Thymus (tissue), 11 donors: ENCODE results near the gene IL34. TPM values are rescaled to one million over a fixed set of nuclear protein-coding genes. Genes with fewer than 3 reads are reported as not detected.

ENCODE experiments used
- DNase-seq, 9 donors: peaks; one replicate each; pipeline ENCODE4 v3.0.0-alpha.2; 2013; ENCODE audit warnings: low spot score in 9 of 9, low read depth in 6 of 9, missing footprints in 1 of 9
- H3K27ac ChIP-seq, 2 donors: one replicate each; pipeline ENCODE4 v1.5.1; 2013; ENCODE audit warnings: control low read depth in 1 of 2, low read depth in 1 of 2, low read length in 1 of 2, mild to moderate bottlenecking in 1 of 2, moderate library complexity in 1 of 2
- H3K27me3 ChIP-seq, 2 donors: one replicate each; pipeline ENCODE4 v1.5.1; 2013; ENCODE audit warnings: low read length in 1 of 2; ENCODE audit not compliant: control insufficient read depth in 2 of 2, insufficient read depth in 1 of 2
- H3K36me3 ChIP-seq, 2 donors: one replicate each; pipeline ENCODE4 v1.5.1; 2013; ENCODE audit warnings: low read length in 1 of 2, mild to moderate bottlenecking in 1 of 2, moderate library complexity in 1 of 2; ENCODE audit not compliant: control insufficient read depth in 2 of 2, insufficient read depth in 2 of 2
- H3K4me1 ChIP-seq, 2 donors: one replicate each; pipeline ENCODE4 v1.5.1; 2013; ENCODE audit warnings: low read length in 2 of 2; ENCODE audit not compliant: control insufficient read depth in 2 of 2, insufficient read depth in 2 of 2
- H3K4me3 ChIP-seq, 2 donors: one replicate each; pipeline ENCODE4 v1.5.1; 2013; ENCODE audit warnings: low read length in 2 of 2, control low read depth in 1 of 2, mild to moderate bottlenecking in 1 of 2
- H3K9me3 ChIP-seq, 2 donors: one replicate each; pipeline ENCODE4 v1.5.1; 2013; ENCODE audit warnings: low read length in 1 of 2, mild to moderate bottlenecking in 1 of 2; ENCODE audit not compliant: control insufficient read depth in 2 of 2, insufficient read depth in 1 of 2
- WGBS: extraction: QIAGEN DNeasy Blood & Tissue Kit; methylation state at CpG from one replicate; pipeline ENCODE4 v1.1.7; 2013; 5-methylcytosine and 5-hydroxymethylcytosine counted together
- polyA plus RNA-seq: library from polyadenylated mRNA; stranded (reverse); fragments of 200-250 nt; gene quantifications from one replicate; pipeline ENCODE4 v1.2.3, GENCODE V29; 2013
- total RNA-seq: library from RNA; stranded (reverse); fragments of 120-200 nt; gene quantifications from one replicate; pipeline ENCODE4 v1.2.4, GENCODE V29; 2013
- donor health status: healthy.

The IL34 gene
- total and polyA plus RNA-seq, 2 donors = 4.7 to 10.1 TPM

DNA sequence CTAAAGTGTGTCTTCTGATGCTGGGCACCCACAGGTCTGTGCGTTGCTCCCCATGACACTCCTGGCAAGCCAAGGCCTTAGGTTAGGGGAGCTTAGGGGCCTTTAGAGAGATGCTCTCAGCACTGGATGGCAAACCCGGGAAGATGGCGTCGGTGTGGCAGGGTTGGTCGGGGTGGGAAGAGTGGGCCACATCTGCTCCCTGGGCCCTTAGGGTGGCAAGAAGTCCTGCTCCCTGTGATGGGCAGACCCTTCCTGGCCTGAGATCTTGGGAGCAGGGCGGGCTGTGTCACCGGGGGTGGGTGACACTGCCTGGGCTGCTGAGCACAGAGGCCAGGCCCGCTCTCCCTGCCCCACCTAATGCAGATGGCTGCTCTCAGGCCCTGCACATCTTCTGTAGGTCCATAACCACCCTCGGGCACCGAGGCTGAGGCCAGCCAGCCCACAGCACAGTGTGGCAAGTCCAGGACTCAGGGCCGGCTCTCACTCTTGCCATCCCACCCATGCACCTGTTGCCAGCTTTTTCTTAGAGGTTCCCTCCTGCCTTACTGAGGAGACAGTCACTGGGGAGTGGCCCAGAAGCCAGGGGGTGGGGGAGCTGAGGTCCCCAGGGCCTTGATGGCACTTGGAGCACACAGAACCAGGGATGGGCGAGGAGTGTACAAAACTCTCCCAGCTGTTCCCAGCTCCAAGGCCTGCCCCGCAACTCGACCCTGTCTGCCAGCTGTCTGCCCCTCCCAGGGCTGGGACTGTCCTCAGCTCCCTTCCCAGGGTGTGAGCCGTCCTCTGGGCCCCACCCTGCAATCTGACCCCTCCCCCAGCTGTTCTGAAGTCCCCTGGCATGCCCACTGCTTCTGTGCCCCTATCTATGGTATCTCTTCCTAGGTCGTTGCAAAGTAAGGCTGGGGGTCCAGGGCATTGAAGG is 43.9 kb downstream of the IL34 start:
- peak in 1 of 9 donors; percentile 33 for DNase-seq
- H3K27me3 ChIP-seq = no peaks in the 10 kb centered on the region
- H3K9me3 ChIP-seq = peaks cover 0 to 12% of the 10 kb centered on the region in 2 donors
- H3K4me3 ChIP-seq = no peak overlapping the region
- H3K27ac ChIP-seq = peak overlapping the region; percentile 47 to 80
- WGBS = 93% methylated on average over 16 of the region's 16 CpGs
- H3K4me1 ChIP-seq = peaks cover 85 to 92% of the 10 kb centered on the region in 2 donors
- H3K36me3 ChIP-seq = peaks cover 3 to 12% of the 10 kb centered on the region in 2 donors

DNA sequence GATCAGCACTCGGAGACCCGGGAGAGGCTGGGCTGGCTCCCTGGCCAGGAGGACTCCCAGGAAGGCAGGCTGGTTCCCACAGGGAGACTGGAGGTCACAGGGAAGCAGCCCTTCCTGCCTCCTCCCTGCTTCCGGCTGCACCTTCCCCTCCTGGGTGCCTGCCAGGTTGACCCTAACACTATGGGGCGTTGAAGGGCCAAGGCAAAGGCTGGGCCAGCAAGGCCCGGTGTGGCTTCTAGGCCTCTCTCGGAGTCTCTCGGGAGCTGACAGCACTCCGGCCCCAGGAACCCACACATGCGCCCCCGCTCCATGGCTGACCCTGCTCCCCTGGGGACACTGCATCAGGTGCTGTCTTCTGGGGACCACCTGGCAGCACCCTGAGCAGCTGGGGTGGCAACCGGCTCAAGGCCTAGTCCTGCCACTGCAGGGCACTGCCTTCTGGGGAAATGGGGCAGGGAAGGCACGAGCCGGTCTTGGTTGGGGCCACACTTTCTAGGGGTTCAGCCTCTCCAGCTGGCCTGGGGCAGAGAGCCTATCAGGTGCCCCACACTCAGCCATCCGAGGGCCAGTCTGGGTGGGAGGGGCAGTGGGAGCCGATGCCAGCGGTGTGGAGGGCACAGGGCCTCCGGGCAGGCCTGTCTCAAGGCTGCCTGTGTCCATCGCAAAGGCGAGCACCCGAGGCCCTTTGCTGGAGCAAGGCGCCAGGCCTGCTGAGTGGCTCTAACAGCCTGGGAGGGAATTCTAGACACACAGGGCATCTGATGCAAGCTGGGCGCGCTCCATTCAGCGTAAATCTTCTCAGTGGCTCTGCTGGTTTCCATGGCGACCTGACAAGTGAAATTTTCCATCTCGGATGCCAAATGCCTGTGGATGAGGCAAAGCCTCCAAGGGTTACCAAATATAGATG is 45.1 kb downstream of the IL34 start:
- no peak overlapping the region for H3K4me3 ChIP-seq
- 96% methylated on average over 26 of the region's 26 CpGs for WGBS
- H3K9me3 ChIP-seq = peaks cover 0 to 9% of the 10 kb centered on the region in 2 donors
- H3K4me1 ChIP-seq = peaks cover 95 to 100% of the 10 kb centered on the region in 2 donors
- peak in 1 of 9 donors; percentile 47 for DNase-seq
- H3K27ac ChIP-seq = peak overlapping the region; percentile 62 to 97
- H3K36me3 ChIP-seq = peaks cover 3 to 12% of the 10 kb centered on the region in 2 donors
- H3K27me3 ChIP-seq = no peaks in the 10 kb centered on the region

DNA sequence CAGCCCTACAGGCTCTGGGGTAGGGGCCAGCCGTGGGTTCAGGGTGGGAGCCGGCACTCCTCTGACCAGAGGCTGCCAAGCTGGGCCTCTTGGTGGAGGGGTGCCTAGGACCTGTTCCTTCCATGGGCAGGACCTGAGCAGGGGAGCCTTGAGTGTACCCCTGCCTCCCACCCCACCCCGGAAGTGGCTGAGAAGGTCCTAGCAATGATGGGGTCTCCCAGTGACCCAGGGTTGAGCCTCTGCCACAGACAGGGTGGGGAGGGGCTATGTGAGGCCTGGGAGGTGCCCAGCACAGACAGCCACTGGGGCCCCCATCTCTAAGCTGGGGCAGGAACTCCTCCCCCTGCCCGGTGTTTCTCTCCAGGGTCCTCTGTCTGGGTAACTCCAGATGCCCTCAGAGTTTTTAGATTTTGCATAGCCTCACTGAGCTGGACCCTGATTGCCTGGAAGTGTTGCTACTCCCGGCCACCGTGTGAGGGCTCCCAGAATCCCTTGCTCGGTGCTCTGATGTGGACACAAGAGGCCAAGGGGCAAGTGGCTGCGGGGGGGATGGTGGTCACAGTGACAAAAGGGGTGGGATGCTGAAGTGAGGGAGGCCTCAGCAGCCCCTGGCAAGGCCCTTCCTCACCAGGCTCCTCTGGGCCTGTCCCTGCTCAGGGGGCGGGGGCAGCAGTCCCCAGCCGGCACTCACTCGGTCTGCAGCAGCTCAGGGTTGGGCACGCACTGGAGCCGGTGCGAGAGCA is 45.9 kb downstream of the IL34 start:
- H3K36me3 ChIP-seq = peaks cover 3 to 12% of the 10 kb centered on the region in 2 donors
- H3K27ac ChIP-seq = peak overlapping the region; percentile 93 to 97
- no peaks in the 10 kb centered on the region for H3K27me3 ChIP-seq
- WGBS = 55% methylated on average over 14 of the region's 14 CpGs
- H3K4me1 ChIP-seq = peaks cover 98 to 100% of the 10 kb centered on the region in 2 donors
- no peak for DNase-seq
- peak overlapping the region in 1 of 2 donors; percentile 18 for H3K4me3 ChIP-seq
- peaks cover 0 to 9% of the 10 kb centered on the region in 2 donors for H3K9me3 ChIP-seq

DNA sequence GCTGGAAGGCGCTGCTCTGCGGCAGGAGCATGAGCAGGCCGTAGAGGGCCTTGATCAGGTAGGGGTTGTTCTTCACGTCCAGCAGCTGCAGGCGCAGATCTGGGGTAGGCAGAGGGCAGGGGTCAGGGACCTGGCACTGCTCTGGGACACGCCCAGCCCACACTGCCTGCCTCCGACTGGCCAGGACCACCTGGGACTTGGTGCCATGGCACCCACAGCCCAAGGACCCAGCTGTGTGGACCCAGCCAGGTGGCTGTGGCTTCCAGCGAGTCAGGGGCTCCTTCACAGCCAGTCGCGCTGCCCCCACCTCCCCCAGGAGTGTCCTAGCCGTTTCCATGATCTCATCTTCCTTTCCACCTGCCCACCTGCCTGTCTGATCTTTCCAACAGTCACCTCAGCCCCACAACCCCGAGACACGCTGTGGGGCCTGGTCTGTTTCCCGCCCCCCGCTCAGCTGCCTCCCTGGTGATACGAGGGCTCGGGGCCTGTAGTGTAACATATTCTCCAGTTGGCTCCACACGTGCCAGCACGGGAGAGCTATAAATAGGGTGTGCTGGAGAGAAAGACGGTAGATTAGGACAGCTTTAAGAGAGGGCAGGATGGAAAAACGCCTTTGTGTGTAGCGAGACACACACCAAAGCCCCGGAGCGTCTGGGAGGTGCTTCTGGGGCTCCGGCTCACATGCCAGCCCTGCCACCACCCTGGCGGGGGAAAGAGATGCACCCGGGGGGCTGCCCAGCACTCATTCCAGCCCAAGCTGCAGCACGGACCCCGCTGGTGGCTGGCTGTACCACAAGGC is 46.7 kb downstream of the IL34 start:
- Histone ChIP-seq H3K4me1 (peaks cover 98 to 100% of the 10 kb centered on the region in 2 donors), H3K9me3 (peaks cover 0 to 12% of the 10 kb centered on the region in 2 donors), H3K4me3 (peak overlapping the region in 1 of 2 donors; percentile 18), H3K27ac (peak overlapping the region; percentile 93 to 97), H3K27me3 (no peaks in the 10 kb centered on the region), H3K36me3 (peaks cover 3 to 17% of the 10 kb centered on the region in 2 donors)
- DNase-seq = peak in 5 of 9 donors; percentile 67 to 90 (median 75)
- 15% methylated on average over 29 of the region's 29 CpGs for WGBS

DNA sequence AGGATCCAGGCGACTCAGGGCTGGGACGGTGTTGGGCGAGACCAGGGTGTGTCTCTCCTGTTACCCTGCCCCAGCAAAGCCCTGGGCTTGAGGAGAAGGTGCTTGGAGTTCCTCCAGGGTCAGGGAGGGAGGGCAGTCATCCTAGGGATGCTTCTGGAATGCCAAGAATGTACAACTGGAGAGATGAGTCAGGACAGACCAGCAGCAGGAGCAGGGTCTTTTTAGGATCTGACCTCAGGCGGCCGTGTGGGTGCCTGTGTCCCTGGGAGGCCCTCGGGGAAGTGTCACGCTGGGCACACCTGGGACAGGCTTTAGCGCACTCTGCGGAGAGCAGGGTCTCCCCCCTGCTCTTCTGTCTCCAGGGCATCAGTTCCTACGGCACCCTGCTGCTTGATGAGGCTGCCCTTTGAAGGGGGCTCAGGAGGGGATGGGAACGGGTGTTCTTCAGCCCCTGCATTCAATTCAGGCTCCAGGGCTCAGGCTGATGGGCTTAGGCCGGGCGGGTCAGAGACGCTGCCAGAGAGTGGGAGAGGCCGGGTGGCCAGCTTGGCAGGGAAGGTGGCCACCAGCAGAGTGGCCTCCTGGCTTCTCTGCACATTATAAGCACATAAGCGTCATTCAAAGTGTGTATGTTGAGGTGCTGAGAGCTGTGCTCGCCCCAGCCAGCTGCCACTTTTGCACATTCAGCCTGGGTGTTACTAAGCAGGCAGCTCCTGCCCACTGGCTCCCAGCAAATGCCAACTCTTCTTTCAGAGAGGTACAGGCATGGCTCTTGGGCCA is 47.9 kb downstream of the IL34 start:
- no peaks in the 10 kb centered on the region for H3K27me3 ChIP-seq
- H3K4me1 ChIP-seq = peaks cover 88 to 100% of the 10 kb centered on the region in 2 donors
- 50% methylated on average over 17 of the region's 17 CpGs for WGBS
- peak overlapping the region; percentile 93 to 97 for H3K27ac ChIP-seq
- H3K9me3 ChIP-seq = peaks cover 0 to 23% of the 10 kb centered on the region in 2 donors
- peak overlapping the region; percentile 2 to 40 for H3K4me3 ChIP-seq
- H3K36me3 ChIP-seq = peaks cover 7 to 25% of the 10 kb centered on the region in 2 donors
- peak in 1 of 9 donors; percentile 64 for DNase-seq

DNA sequence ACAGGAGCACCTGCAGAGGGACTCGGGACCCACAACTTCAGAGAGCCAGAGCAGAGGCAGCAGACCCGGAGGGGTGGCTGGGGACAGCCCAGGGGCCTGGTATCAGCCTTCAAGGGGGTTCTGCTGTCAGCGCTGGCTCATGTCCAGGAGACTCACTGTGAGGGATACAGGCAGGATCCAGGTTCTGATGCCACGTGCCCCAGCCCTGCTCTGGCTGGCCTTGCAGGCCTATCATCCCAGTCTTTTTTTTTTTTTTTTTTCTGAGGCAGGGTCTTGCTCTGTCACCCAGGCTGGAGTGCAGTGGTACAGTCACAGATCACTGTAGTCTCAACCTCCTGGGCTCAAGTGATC is 48.5 kb downstream of the IL34 start:
- Histone ChIP-seq H3K4me1 (peaks cover 82 to 100% of the 10 kb centered on the region in 2 donors), H3K9me3 (peaks cover 1 to 20% of the 10 kb centered on the region in 2 donors), H3K27ac (peak overlapping the region; percentile 93 to 97), H3K36me3 (peaks cover 11 to 30% of the 10 kb centered on the region in 2 donors), H3K4me3 (peak overlapping the region; percentile 2 to 40), H3K27me3 (no peaks in the 10 kb centered on the region)
- no peak for DNase-seq
- WGBS = 61% methylated on average over 4 of the region's 4 CpGs

DNA sequence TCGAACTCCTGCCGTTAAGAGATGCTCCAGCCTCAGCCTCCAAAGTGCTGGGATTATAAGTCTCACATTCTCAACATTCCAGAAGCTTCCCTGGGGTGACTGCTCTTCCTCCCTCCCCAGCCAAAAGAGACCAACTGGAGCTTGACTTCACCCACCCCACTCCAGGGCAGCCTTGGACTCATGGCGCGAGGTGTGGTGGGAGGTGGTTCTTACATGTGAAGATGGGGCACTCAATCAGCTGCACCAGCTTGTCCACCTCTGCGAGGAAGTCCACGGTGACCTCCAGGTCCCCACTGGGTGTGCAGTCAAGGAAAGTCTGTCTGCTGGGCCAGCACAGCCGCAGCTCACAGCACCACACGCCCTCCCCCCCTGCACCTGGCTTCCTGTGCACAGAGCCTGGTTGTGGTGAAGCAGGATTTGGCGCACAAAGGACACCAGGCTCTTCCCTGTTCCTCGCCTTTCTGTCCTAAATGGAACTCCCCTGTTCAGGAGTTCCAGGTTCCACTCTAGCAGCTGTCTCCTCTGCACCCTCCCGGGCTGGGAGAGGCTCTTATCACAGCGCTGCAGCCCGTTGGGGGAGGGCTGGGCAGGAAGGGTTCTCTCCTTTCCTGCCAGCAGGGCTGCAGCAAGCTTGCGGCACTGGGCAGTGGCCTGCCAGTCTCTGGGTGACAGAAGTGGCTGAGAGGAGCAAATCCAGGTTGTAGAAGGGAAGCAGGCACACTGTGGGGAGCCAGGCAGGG is 49.1 kb downstream of the IL34 start:
- Histone ChIP-seq H3K36me3 (peaks cover 11 to 30% of the 10 kb centered on the region in 2 donors), H3K4me1 (peaks cover 76 to 100% of the 10 kb centered on the region in 2 donors), H3K4me3 (peak overlapping the region; percentile 38 to 40), H3K9me3 (peaks cover 1 to 17% of the 10 kb centered on the region in 2 donors), H3K27ac (peak overlapping the region; percentile 93 to 97), H3K27me3 (no peaks in the 10 kb centered on the region)
- WGBS = 24% methylated on average over 14 of the region's 14 CpGs
- DNase-seq = peak in 5 of 9 donors; percentile 67 to 89 (median 74)
